Gastrocnemius medialis (tissue), 4 donors: Measurements from ENCODE around the gene FARS2.

Source experiments
- POLR2A ChIP-seq, 2 donors: fragments of 450-650 bp; IDR thresholded peaks; one replicate each; pipeline ENCODE4 v1.6.1; 2017; ENCODE audit warnings: antibody characterized with exemption in 2 of 2, mild to moderate bottlenecking in 2 of 2, moderate library complexity in 2 of 2
- TF ChIP-seq, protein P1 (sequence below), 5 experiments: fragments of 450-650 bp in 3 of 5; fragments of 200-600 bp in 2 of 5; sonication (generic) in 2 of 5; IDR thresholded peaks in 4 of 5; conservative IDR thresholded peaks in 1 of 5; 1 replicate in 4 of 5; 2 replicates in 1 of 5; pipeline ENCODE4 v1.5.1; 2016 to 2019; ENCODE audit warnings: antibody characterized with exemption in 5 of 5, mild to moderate bottlenecking in 3 of 5, moderate library complexity in 3 of 5

DNA sequence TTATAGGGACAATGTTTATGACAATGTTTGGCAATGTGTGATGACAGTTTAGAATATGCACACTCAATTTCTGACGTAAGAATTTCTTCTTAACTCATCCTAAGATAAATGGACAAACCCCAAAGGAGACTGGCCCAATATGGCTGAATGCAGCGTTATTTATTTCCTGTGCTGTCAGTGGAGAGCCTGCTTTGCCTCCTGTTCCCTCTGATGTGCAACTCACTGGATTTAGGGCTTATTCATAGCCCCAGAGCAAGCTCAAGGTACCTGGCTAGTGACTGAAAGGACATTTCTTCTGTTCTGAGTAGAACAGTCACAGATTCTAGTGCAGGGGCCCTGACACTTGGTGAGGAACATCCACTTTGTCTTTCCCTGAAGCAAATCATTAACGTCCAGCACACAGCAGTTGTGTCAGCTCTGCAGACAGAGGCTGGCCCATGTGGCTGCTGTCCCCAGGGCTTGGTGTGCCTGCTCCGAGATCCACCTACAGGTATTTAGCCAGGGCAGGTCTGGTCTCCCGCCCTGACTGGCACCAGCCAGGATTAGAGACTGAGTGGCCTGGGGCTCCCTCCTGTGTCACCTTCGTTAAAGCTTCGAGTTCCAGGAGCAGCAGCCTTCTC is 64.8 kb downstream of the FARS2 start:
- TF ChIP-seq, protein P1, sequence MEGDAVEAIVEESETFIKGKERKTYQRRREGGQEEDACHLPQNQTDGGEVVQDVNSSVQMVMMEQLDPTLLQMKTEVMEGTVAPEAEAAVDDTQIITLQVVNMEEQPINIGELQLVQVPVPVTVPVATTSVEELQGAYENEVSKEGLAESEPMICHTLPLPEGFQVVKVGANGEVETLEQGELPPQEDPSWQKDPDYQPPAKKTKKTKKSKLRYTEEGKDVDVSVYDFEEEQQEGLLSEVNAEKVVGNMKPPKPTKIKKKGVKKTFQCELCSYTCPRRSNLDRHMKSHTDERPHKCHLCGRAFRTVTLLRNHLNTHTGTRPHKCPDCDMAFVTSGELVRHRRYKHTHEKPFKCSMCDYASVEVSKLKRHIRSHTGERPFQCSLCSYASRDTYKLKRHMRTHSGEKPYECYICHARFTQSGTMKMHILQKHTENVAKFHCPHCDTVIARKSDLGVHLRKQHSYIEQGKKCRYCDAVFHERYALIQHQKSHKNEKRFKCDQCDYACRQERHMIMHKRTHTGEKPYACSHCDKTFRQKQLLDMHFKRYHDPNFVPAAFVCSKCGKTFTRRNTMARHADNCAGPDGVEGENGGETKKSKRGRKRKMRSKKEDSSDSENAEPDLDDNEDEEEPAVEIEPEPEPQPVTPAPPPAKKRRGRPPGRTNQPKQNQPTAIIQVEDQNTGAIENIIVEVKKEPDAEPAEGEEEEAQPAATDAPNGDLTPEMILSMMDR (IDR thresholded peaks at IDR 0.05 in 4 of 5, conservative IDR thresholded peaks at IDR 0.05 in 1 of 5): no peak
- no peak for TF ChIP-seq POLR2A (IDR thresholded peaks at IDR 0.05)
